GM18873 (cell line): ENCODE results near the gene SCD.
"Not testable (repeated sequence)": the region's sequence is repeated elsewhere in the genome, so short reads cannot be mapped to it uniquely, and the experiment has no call there.

Experiments
- ATAC-seq: cut with Tn5 transposase; IDR thresholded peaks from one replicate; pipeline ENCODE4 v1.9.1; 2021; ENCODE audit warnings: mild to moderate bottlenecking, moderate library complexity, moderate number of reproducible peaks; ENCODE audit not compliant: unreplicated experiment, low FRiP score

SCD gene

DNA sequence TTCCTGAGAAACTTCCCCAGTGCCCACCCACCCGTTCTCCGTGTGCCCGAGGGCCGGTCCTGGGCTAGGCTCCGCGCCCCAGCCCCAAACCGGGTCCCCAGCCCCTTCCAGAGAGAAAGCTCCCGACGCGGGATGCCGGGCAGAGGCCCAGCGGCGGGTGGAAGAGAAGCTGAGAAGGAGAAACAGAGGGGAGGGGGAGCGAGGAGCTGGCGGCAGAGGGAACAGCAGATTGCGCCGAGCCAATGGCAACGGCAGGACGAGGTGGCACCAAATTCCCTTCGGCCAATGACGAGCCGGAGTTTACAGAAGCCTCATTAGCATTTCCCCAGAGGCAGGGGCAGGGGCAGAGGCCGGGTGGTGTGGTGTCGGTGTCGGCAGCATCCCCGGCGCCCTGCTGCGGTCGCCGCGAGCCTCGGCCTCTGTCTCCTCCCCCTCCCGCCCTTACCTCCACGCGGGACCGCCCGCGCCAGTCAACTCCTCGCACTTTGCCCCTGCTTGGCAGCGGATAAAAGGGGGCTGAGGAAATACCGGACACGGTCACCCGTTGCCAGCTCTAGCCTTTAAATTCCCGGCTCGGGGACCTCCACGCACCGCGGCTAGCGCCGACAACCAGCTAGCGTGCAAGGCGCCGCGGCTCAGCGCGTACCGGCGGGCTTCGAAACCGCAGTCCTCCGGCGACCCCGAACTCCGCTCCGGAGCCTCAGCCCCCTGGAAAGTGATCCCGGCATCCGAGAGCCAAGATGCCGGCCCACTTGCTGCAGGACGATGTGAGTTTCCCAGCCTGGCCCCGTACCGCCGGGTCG lies at the start of gene SCD:
TSS of gene SCD (plus strand) at position 469 of the 803 bp plus-strand sequence. CDS start at position 741, 272 bp downstream.
- ATAC-seq: peak; percentile 85

- no peak for ATAC-seq
Observed at GRCh38 chr10:100297242-100297641, 49.8 kb upstream of the SCD start.

DNA sequence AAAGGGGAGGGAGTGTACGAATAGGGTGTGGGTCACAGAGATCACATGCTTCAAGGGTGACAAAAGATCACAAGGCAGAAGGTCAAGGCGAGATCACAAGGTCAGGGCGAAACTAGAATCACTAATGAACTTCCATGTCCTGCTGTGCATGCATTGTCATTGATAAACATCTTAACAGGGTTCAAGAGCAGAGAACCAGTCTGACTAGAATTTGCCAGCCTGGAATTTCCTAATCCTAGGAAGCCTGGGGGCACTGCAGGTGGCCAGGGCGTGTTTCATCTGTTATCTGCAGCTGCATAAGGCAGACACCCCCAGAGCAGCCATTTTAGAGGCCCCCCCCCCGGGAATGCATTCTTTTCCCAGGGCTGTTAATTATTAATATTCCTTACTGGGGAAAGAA lies 45.9 kb upstream of the SCD start:
- not testable (repeated sequence) for ATAC-seq

GRCh38 chr10:100303724-100304319 lies 43.2 kb upstream of the SCD start:
- no peak for ATAC-seq

- ATAC-seq: no peak
Observed at GRCh38 chr10:100304414-100304813, 42.6 kb upstream of the SCD start.

GRCh38 chr10:100306861-100307260 lies 40.2 kb upstream of the SCD start:
- no peak for ATAC-seq

DNA sequence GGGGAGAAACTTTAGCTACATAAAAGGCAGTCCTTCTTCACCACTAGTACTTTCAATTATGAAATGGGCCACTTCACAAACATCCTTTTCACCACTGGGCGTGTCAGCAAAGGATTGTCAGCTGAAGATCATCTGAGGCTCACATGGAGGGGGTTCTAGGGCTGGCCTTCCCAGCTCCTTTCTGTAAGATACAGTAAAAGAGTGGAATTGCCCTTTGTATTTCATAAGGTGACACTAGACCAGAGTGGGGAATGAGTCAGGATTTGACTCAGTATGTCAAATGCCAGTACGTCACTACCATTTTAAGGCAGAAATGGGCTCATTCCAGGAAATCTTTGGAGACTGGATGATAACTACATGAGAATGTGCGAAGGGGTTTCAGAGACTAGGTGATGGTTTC lies 39.3 kb upstream of the SCD start:
- ATAC-seq: no peak

DNA sequence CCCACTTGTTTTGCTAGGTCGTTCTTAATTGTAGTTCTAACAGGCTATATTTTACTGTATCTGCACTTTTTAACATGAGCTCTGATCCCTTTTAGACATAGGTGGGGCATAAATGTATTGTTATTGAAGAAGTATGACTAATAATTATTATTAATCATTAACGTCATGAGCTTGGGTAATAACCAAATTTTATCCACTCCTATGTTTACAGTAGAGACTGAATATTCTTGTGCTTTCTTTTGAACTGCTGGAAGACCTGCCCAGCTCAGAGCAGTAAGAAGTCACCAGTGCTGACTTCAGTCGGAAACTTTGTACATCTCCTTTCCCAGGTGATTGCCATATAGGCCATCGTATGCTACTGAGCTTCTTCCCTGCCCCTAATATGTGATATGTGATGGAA lies 35.7 kb upstream of the SCD start:
- ATAC-seq: no peak

DNA sequence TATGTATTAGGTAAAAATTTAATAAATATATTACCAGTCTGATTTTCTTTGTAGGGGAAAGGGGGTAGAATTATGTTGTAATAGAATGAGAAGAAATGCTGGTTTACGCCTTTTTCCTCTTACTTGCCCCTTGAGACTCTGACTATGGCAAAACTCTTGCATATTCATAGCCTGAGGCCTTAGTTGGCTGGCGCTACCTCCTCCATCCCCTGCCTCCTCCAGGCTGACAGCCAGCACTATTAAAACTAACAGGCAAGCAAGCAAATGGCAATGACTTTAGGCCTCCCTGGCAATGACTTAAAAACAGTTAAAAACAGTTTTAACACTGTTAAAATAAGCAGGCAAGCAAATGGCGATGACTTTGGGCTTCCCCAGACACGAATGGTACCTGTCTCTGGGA lies 31.4 kb upstream of the SCD start:
- no peak for ATAC-seq

- ATAC-seq: no peak
Observed at GRCh38 chr10:100318207-100318606, 28.8 kb upstream of the SCD start.

- ATAC-seq: no peak
Observed at GRCh38 chr10:100319707-100320402, 27.2 kb upstream of the SCD start.

- ATAC-seq: no peak
Observed at GRCh38 chr10:100325158-100325557, 21.9 kb upstream of the SCD start.

GRCh38 chr10:100327007-100327717 lies 19.9 kb upstream of the SCD start:
- ATAC-seq: peak; percentile 97

- ATAC-seq: no peak
Observed at GRCh38 chr10:100327718-100328009, 19.4 kb upstream of the SCD start.

- ATAC-seq: no peak
Observed at GRCh38 chr10:100328198-100328597, 18.8 kb upstream of the SCD start.

GRCh38 chr10:100330079-100330478 lies 17.0 kb upstream of the SCD start, which contains the start of gene PKD2L1:
Gene PKD2L1, minus strand, starts transcription at chr10:100330228. Its CDS starts 125 bp downstream, at chr10:100330103.
- ATAC-seq: no peak

- no peak for ATAC-seq
Observed at GRCh38 chr10:100333106-100333505, 13.9 kb upstream of the SCD start.

DNA sequence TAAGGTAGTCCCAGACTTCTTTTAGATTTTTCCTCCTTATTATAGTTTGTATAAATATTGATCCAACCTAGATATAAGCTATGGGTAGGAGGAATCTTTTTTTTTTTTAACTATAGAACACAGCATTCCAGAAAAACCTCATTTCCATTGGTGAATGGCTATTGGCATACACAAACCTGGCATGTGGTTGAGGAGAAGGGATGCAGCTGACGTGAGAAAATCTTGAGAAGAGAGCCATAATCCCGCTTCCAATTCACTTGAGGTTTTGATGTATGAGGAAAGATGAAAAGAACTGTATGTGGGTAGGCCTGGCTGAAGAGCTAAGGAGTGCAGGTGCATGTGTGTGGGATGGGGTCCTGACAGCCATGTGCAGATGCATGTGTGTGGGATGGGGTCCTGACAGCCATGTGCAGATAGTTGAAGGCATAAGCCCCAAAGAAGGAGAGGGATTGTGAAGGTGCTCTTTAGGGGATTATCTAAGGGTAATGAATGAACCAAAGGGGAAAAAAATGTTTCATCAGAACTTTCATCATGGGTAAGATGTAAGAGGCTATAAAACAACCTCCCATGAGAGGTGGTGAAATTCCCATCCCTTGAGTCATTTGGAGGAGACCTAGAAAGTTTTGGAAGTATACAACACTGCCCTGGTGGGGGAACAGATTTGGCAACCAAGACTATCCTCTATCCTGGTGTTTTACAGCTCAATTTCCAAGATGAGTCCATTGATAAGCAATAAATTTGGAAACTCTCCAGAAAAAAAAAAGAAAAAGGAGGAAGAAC lies 13.2 kb upstream of the SCD start:
- no peak for ATAC-seq

DNA sequence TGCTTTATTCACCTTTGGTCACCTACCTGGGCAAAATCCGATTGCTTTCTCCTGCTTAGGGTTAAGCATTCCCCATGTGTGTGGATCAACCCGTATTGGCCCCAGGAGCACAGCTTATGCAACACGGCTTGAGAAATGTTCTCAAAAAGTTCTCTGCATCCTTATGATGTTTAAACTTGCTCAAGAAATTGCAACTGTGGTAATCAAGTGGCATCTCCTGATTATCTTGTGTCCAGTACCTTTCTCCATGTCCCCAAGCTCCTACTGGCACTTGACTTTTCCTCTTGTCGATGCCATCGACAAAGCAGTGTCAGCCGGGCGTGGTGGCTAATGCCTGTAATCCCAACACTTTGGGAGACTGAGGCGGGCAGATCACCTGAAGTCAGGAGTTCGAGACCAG lies 12.3 kb upstream of the SCD start:
- no peak for ATAC-seq

- no peak for ATAC-seq
Observed at GRCh38 chr10:100338434-100339036, 8.5 kb upstream of the SCD start.
